CMK (cell line): ENCODE data around the gene TMEM74B.
A peak's percentile ranks its signal among the peaks of the same experiment; 100 is the strongest.

Source experiments
- DNase-seq: peaks from one replicate; pipeline ENCODE4 v3.0.0-alpha.2; 2010; ENCODE audit warnings: low read depth

TMEM74B gene

DNA sequence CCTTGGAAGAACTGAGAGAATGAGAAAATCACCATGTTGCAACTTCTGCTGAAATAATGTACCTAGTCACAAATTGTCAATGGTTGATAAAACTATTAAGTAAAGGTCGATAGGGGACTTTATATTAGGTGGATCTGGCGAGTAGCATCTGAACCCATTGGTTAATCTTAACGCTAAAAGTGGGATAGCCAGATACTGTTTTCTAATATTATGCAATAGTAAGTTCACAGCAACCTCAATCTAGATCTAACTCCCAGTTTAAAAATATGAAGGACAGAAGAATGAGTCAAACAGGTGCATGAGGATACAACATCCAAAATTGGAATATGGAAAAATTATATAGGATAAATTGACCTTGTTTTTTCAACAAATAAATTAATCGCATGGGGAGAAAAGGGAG, 47.5 kb downstream of the TMEM74B start:
- DNase-seq, result no peak

DNA sequence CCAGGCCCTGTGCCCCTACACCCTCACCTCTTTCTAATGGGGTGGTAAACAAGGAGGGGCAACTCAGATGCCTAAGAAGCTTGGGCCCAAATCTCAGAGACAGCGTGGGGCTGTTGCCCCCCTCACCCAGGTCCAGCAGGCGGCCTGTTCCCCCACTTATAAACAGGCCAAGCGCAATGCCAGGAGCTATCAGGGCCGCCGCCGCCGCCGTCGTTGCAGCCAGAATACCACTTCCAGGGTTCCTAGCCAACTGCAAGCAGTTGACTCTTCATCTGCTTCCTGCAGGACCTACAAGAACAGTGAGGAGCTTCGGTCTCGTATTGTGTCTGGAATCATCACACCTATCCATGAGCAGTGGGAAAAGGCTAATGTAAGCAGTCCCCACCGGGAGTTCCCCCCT, 49.9 kb downstream of the TMEM74B start:
- no peak for DNase-seq

DNA sequence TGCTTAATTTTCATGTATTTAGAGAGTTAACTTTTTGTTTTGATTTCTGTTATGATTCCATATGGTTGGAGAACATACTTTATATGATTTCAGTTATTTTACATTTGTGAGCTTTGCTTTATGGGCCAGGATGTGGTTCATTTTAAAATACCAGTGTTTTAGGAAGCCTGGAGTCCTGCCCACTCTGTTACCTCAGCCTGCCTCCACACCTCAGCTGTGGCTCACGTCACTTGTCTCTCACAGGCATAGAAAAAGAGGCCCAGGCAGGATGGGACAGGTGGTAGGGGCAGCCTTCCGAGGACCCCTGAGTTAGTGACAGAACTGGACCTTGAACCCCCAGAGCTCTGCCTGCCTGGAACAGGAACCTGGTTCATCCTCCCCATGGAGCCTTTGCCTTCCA, 50.4 kb downstream of the TMEM74B start:
- no peak for DNase-seq

DNA sequence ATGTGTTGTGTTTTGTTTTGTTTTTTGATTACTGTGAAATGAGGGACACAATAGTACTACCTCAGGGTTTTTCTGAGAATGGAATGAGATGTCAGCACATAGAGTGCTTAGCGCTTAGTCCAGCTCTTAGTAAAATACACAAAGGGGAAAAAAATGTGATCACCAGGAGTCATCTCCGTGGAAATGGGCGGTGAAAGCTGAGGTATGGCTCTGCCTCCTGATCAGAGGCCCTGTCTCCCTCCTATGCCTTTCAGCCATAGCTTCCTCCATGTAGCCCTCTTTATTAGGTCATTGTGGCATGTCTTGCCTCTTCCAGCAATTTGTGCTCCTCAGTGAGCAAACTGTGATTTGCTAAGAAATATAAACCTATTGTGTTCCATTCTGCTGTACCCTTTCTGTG, 53.4 kb downstream of the TMEM74B start:
- no peak for DNase-seq

DNA sequence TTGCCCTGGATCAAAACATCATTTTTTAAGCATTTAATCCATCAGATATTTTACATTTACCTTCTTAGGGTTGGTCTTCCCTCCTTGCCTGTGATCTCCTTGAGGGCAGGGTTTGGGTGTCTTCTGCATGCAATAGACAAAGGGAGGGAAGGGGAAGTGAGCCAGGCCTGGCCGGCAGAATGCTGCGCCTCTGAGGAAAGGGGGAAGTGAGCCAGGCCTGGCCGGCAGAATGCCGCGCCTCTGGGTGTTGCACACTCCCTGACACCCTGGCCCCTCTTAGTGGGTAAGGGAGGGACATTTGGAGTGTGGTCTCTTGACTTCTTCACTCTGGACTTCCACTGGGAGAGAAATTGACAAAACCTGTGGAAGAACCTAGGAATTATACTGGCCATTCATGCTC, 53.9 kb downstream of the TMEM74B start:
- peak; percentile 43 for DNase-seq
